Neuronal stem cell (in vitro differentiated cells): ENCODE results near the gene MFAP4.

Source experiments
- DNase-seq: peaks from one replicate; pipeline ENCODE4 v3.0.0-alpha.2; 2013; ENCODE audit warnings: low spot score
- H2AFZ ChIP-seq: one replicate; pipeline ENCODE4 v1.6.1; 2013; ENCODE audit warnings: mild to moderate bottlenecking, low read length, inconsistent platforms
- H2AK5ac ChIP-seq: 2 replicates; pipeline ENCODE4 v1.6.1; 2013; ENCODE audit warnings: low read depth, mild to moderate bottlenecking, inconsistent platforms, low read length, moderate library complexity, mixed read lengths
- H2BK120ac ChIP-seq: 2 replicates; pipeline ENCODE4 v1.6.1; 2013; ENCODE audit warnings: low read depth, mild to moderate bottlenecking, inconsistent platforms, low read length, moderate library complexity, mixed read lengths
- H2BK12ac ChIP-seq: one replicate; pipeline ENCODE4 v1.6.1; 2013; ENCODE audit warnings: low read length, inconsistent platforms
- H2BK15ac ChIP-seq: 2 replicates; pipeline ENCODE4 v1.6.1; 2013; ENCODE audit warnings: mild to moderate bottlenecking, low read length, inconsistent platforms, mixed read lengths
- H2BK5ac ChIP-seq: one replicate; pipeline ENCODE4 v1.6.1; 2013; ENCODE audit warnings: inconsistent platforms, mild to moderate bottlenecking, low read length, moderate library complexity
- H3K14ac ChIP-seq: one replicate; pipeline ENCODE4 v1.6.1; 2013; ENCODE audit warnings: low read length, inconsistent platforms
- H3K18ac ChIP-seq: 2 replicates; pipeline ENCODE4 v1.6.1; 2013; ENCODE audit warnings: low read length, inconsistent platforms
- H3K23ac ChIP-seq: 2 replicates; pipeline ENCODE4 v1.6.1; 2013; ENCODE audit warnings: low read depth, mild to moderate bottlenecking, mixed read lengths, low read length, inconsistent platforms; ENCODE audit not compliant: poor library complexity
- H3K27ac ChIP-seq: replicated peaks from 3 replicates; pipeline ENCODE4 v1.5.1; 2013; ENCODE audit warnings: low read length, inconsistent platforms
- H3K27me3 ChIP-seq, 3 experiments: 2 replicates each; pipeline ENCODE4 v1.6.1; 2013; ENCODE audit warnings: low read length in 3 of 3, mild to moderate bottlenecking in 2 of 3, inconsistent platforms in 1 of 3, low read depth in 1 of 3, mixed read lengths in 1 of 3, moderate library complexity in 1 of 3; ENCODE audit not compliant: control insufficient read depth in 3 of 3, insufficient read depth in 3 of 3
- H3K36me3 ChIP-seq, 2 donors: replicated peaks in 1 of 2; 2 replicates each; pipeline ENCODE4 v1.6.1; 2013; ENCODE audit warnings: low read length in 2 of 2; ENCODE audit not compliant: control insufficient read depth in 2 of 2, insufficient read depth in 2 of 2
- H3K4ac ChIP-seq: 2 replicates; pipeline ENCODE4 v1.6.1; 2013; ENCODE audit warnings: inconsistent platforms, mild to moderate bottlenecking, low read length, moderate library complexity
- H3K4me1 ChIP-seq, 2 donors: 1 replicate in 1 of 2; 2 replicates in 1 of 2; pipeline ENCODE4 v1.6.1; 2013; ENCODE audit warnings: low read length in 2 of 2, low read depth in 1 of 2; ENCODE audit not compliant: control insufficient read depth in 2 of 2, insufficient read depth in 1 of 2
- H3K4me2 ChIP-seq: one replicate; pipeline ENCODE4 v1.6.1; 2013; ENCODE audit warnings: mild to moderate bottlenecking, low read length, inconsistent platforms; ENCODE audit not compliant: insufficient read depth, poor library complexity, severe bottlenecking
- H3K4me3 ChIP-seq, 2 donors: 2 replicates each; pipeline ENCODE4 v1.5.1; 2013; ENCODE audit warnings: low read length in 2 of 2, mild to moderate bottlenecking in 2 of 2, inconsistent platforms in 1 of 2, moderate library complexity in 1 of 2
- H3K79me1 ChIP-seq: one replicate; pipeline ENCODE4 v1.6.1; 2013; ENCODE audit warnings: low read depth, mild to moderate bottlenecking, inconsistent platforms, low read length, moderate library complexity
- H3K9ac ChIP-seq: one replicate; pipeline ENCODE4 v1.6.1; 2013; ENCODE audit warnings: mild to moderate bottlenecking, low read depth, low read length, inconsistent platforms; ENCODE audit not compliant: poor library complexity
- H3K9me3 ChIP-seq, 2 donors: replicated peaks in 1 of 2; 2 replicates each; pipeline versions ENCODE3 to v1.6.1; 2013; ENCODE audit warnings: low read length in 2 of 2, mild to moderate bottlenecking in 2 of 2, inconsistent platforms in 1 of 2, low read depth in 1 of 2, mixed read lengths in 1 of 2, moderate library complexity in 1 of 2; ENCODE audit not compliant: control insufficient read depth in 2 of 2, insufficient read depth in 1 of 2
- H4K8ac ChIP-seq: one replicate; pipeline ENCODE4 v1.6.1; 2013; ENCODE audit warnings: low read depth, mild to moderate bottlenecking, inconsistent platforms, low read length, moderate library complexity
- H4K91ac ChIP-seq: one replicate; pipeline ENCODE4 v1.6.1; 2013; ENCODE audit warnings: low read length, low read depth, mild to moderate bottlenecking, inconsistent platforms; ENCODE audit not compliant: poor library complexity
- WGBS, 2 donors: extraction: QIAGEN DNeasy Blood & Tissue Kit; methylation state at CpG; one replicate each; pipeline ENCODE4 v1.1.7; 2013; ENCODE audit warnings: missing lambda C conversion rate in 2 of 2, mixed read lengths in 1 of 2; ENCODE audit not compliant: insufficient read length in 2 of 2, insufficient replicate concordance in 1 of 2; ENCODE audit errors: extremely low coverage in 2 of 2; 5-methylcytosine and 5-hydroxymethylcytosine counted together

The MFAP4 gene

GRCh38 chr17:19404264-19404663, 17.3 kb upstream of the MFAP4 start:
- H3K27ac ChIP-seq = no peak overlapping the region
- no peaks in the 10 kb centered on the region for H3K4me1 ChIP-seq
- no peaks in the 10 kb centered on the region for H3K36me3 ChIP-seq
- H3K9ac ChIP-seq = no peak overlapping the region
- no peak overlapping the region for H2BK12ac ChIP-seq
- no peak overlapping the region for H2BK5ac ChIP-seq
- no peak overlapping the region for H4K91ac ChIP-seq
- H3K27me3 ChIP-seq = peaks cover 0 to 9% (median 0%) of the 10 kb centered on the region in 3 experiments
- no peak overlapping the region for H3K23ac ChIP-seq
- H3K9me3 ChIP-seq = no peaks in the 10 kb centered on the region
- no peak overlapping the region for H3K4me3 ChIP-seq
- no peak overlapping the region for H2AK5ac ChIP-seq
- no peak overlapping the region for H3K4ac ChIP-seq
- H3K4me2 ChIP-seq = no peak overlapping the region
- no CpG with 5 or more reads among the region's 1 CpG for WGBS, 2 donors
- no peak overlapping the region for H4K8ac ChIP-seq
- no peaks in the 10 kb centered on the region for H3K79me1 ChIP-seq
- H2AFZ ChIP-seq = no peak overlapping the region
- no peak overlapping the region for H3K14ac ChIP-seq
- no peak for DNase-seq
- no peak overlapping the region for H2BK120ac ChIP-seq
- no peak overlapping the region for H2BK15ac ChIP-seq
- H3K18ac ChIP-seq = no peak overlapping the region

DNA sequence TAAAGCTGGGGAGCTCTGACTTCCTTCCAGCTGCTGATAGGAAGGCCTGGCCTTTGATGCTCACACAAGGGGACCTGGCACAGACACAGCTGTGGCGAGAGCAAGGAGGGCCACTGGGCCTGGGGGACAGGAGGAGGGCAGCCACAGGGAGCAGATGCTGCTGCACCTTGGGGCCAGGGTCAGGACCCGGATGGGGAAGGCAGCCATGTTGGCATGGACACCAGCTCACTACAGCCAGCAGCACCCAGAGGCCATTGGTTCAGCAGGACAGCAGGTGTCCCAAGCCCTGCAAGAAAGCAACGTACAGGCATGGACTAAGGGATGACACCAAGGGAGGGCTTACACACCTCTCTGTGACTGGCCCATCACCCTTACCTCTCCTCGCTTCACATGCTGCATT, 16.0 kb upstream of the MFAP4 start:
- H3K4me2 ChIP-seq = no peak overlapping the region
- H4K91ac ChIP-seq = no peak overlapping the region
- no peak for DNase-seq
- no peak overlapping the region for H3K14ac ChIP-seq
- H3K4me3 ChIP-seq = peak overlapping the region in 1 of 2 donors; percentile 57
- no peak overlapping the region for H2BK5ac ChIP-seq
- H3K18ac ChIP-seq = no peak overlapping the region
- H3K9ac ChIP-seq = no peak overlapping the region
- no peak overlapping the region for H2BK12ac ChIP-seq
- H3K79me1 ChIP-seq = no peaks in the 10 kb centered on the region
- no peak overlapping the region for H2BK15ac ChIP-seq
- no peak overlapping the region for H3K4ac ChIP-seq
- H3K9me3 ChIP-seq = no peaks in the 10 kb centered on the region
- peaks cover 0 to under 1% of the 10 kb centered on the region in 2 donors for H3K4me1 ChIP-seq
- no peak overlapping the region for H2AK5ac ChIP-seq
- no peak overlapping the region for H2AFZ ChIP-seq
- no peak overlapping the region for H4K8ac ChIP-seq
- H3K36me3 ChIP-seq = no peaks in the 10 kb centered on the region
- no CpG with 5 or more reads among the region's 4 CpGs for WGBS, 2 donors
- H3K27ac ChIP-seq = no peak overlapping the region
- H3K27me3 ChIP-seq = peaks cover 0 to 6% (median 0%) of the 10 kb centered on the region in 3 experiments
- peak overlapping the region; percentile 83 for H3K23ac ChIP-seq
- H2BK120ac ChIP-seq = no peak overlapping the region

- H3K18ac ChIP-seq = no peak overlapping the region
- H4K8ac ChIP-seq = no peak overlapping the region
- no peak for DNase-seq
- H3K27me3 ChIP-seq = peaks cover 0 to 6% (median 0%) of the 10 kb centered on the region in 3 experiments
- H2BK12ac ChIP-seq = no peak overlapping the region
- no peak overlapping the region for H3K27ac ChIP-seq
- no peak overlapping the region for H3K14ac ChIP-seq
- no peak overlapping the region for H2BK15ac ChIP-seq
- H3K4me1 ChIP-seq = peaks cover 0 to 5% of the 10 kb centered on the region in 2 donors
- no peaks in the 10 kb centered on the region for H3K9me3 ChIP-seq
- H3K79me1 ChIP-seq = no peaks in the 10 kb centered on the region
- no peak overlapping the region for H2AK5ac ChIP-seq
- H3K4me3 ChIP-seq = no peak overlapping the region
- no peak overlapping the region for H3K9ac ChIP-seq
- no peak overlapping the region for H2AFZ ChIP-seq
- WGBS, 2 donors = no CpG with 5 or more reads among the region's 1 CpG
- no peaks in the 10 kb centered on the region for H3K36me3 ChIP-seq
- no peak overlapping the region for H3K4ac ChIP-seq
- no peak overlapping the region for H2BK5ac ChIP-seq
- no peak overlapping the region for H3K4me2 ChIP-seq
- H3K23ac ChIP-seq = no peak overlapping the region
- H4K91ac ChIP-seq = no peak overlapping the region
- no peak overlapping the region for H2BK120ac ChIP-seq
These were observed 15.2 kb upstream of the MFAP4 start for GRCh38 chr17:19402171-19402570.

- no peak overlapping the region for H3K14ac ChIP-seq
- H3K27me3 ChIP-seq = peaks cover 0 to 6% (median 0%) of the 10 kb centered on the region in 3 experiments
- H3K9me3 ChIP-seq = no peaks in the 10 kb centered on the region
- no peak overlapping the region for H3K4me3 ChIP-seq
- no peak overlapping the region for H2BK12ac ChIP-seq
- no peaks in the 10 kb centered on the region for H3K79me1 ChIP-seq
- no peak overlapping the region for H2BK5ac ChIP-seq
- DNase-seq = no peak
- no peak overlapping the region for H2AFZ ChIP-seq
- H3K27ac ChIP-seq = no peak overlapping the region
- no CpG with 5 or more reads among the region's 8 CpGs for WGBS, 2 donors
- peaks cover 0 to 5% of the 10 kb centered on the region in 2 donors for H3K4me1 ChIP-seq
- H3K18ac ChIP-seq = no peak overlapping the region
- no peak overlapping the region for H3K4ac ChIP-seq
- no peak overlapping the region for H2BK15ac ChIP-seq
- H4K8ac ChIP-seq = no peak overlapping the region
- no peak overlapping the region for H3K23ac ChIP-seq
- H3K36me3 ChIP-seq = no peaks in the 10 kb centered on the region
- no peak overlapping the region for H2BK120ac ChIP-seq
- no peak overlapping the region for H3K4me2 ChIP-seq
- H3K9ac ChIP-seq = no peak overlapping the region
- no peak overlapping the region for H4K91ac ChIP-seq
- H2AK5ac ChIP-seq = no peak overlapping the region
These were observed 14.5 kb upstream of the MFAP4 start for GRCh38 chr17:19401321-19402010.
